Tibial artery (tissue), 4 donors: ENCODE data around the gene MTMR2.

Experiments
- DNase-seq, 2 donors: peaks; one replicate each; pipeline ENCODE4 v3.0.0-alpha.2; 2019
- H3K27ac ChIP-seq, 2 donors: fragments of 200-600 bp; sonication (generic) in 1 of 2; 1 replicate in 1 of 2; 2 replicates in 1 of 2; pipeline ENCODE4 v1.5.1; 2018 to 2019; ENCODE audit warnings: mild to moderate bottlenecking in 1 of 2
- H3K27me3 ChIP-seq, 2 donors: fragments of 200-600 bp; sonication (generic) in 1 of 2; one replicate each; pipeline versions ENCODE4 v1.5.1 to v1.6.0; 2016 to 2019
- H3K36me3 ChIP-seq, 3 donors: fragments of 200-600 bp; sonication (generic) in 2 of 3; one replicate each; pipeline ENCODE4 v1.5.1; 2016 to 2019; ENCODE audit warnings: mild to moderate bottlenecking in 2 of 3
- H3K4me1 ChIP-seq, 4 donors: fragments of 200-600 bp; sonication (generic) in 2 of 4; 1 replicate in 3 of 4; 2 replicates in 1 of 4; pipeline ENCODE4 v1.5.1; 2016 to 2019
- H3K4me3 ChIP-seq, 2 donors: fragments of 200-600 bp; sonication (generic) in 1 of 2; 1 replicate in 1 of 2; 2 replicates in 1 of 2; pipeline ENCODE4 v1.5.1; 2018 to 2019; ENCODE audit warnings: mild to moderate bottlenecking in 2 of 2
- H3K9me3 ChIP-seq, 3 donors: fragments of 200-600 bp; sonication (generic) in 1 of 3; one replicate each; pipeline ENCODE4 v1.5.1; 2016 to 2019
- intact Hi-C: fragments of 100-400 bp; cut with DNase I; formaldehyde crosslinking; loops from one replicate; pipeline ENCODE4 v1.15.0; 2023; ENCODE audit warnings: low total_unique reads
- TF ChIP-seq, protein P1 (sequence below), 2 experiments: fragments of 200-600 bp in 1 of 2; fragments of 450-650 bp in 1 of 2; IDR thresholded peaks; one replicate each; pipeline ENCODE4 v1.5.1; 2017 to 2019; ENCODE audit warnings: antibody characterized with exemption in 2 of 2, mild to moderate bottlenecking in 1 of 2, moderate library complexity in 1 of 2

MTMR2 gene

DNA sequence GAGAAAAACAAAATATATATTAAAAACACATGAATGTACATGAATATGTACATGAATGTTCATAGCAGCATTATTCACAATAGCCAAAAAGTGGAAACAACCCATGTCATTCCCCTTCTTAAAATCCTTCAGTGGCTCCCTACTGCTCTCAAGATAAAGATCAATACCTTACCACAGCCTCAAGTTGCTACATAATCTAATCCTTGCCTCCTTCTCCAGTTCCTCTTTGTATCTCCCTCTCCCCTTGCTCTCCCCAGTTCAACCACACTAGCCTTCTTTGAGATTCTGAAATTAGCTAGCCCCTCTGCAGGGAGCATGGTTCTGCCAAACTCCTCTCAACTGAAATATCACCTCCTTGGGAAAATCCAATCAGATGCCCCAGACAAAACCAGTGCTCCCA, 28.1 kb downstream of the MTMR2 start:
- Histone ChIP-seq H3K9me3 (no peaks in the 10 kb centered on the region), H3K4me1 (peaks cover 0 to 77% (median 17%) of the 10 kb centered on the region in 4 donors), H3K4me3 (no peak overlapping the region), H3K27ac (no peak overlapping the region), H3K36me3 (no peaks in the 10 kb centered on the region), H3K27me3 (no peaks in the 10 kb centered on the region)
- DNase-seq: no peak
- TF ChIP-seq, protein P1, sequence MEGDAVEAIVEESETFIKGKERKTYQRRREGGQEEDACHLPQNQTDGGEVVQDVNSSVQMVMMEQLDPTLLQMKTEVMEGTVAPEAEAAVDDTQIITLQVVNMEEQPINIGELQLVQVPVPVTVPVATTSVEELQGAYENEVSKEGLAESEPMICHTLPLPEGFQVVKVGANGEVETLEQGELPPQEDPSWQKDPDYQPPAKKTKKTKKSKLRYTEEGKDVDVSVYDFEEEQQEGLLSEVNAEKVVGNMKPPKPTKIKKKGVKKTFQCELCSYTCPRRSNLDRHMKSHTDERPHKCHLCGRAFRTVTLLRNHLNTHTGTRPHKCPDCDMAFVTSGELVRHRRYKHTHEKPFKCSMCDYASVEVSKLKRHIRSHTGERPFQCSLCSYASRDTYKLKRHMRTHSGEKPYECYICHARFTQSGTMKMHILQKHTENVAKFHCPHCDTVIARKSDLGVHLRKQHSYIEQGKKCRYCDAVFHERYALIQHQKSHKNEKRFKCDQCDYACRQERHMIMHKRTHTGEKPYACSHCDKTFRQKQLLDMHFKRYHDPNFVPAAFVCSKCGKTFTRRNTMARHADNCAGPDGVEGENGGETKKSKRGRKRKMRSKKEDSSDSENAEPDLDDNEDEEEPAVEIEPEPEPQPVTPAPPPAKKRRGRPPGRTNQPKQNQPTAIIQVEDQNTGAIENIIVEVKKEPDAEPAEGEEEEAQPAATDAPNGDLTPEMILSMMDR (IDR thresholded peaks at IDR 0.05): no peak
- intact Hi-C loops: no loop called here

DNA sequence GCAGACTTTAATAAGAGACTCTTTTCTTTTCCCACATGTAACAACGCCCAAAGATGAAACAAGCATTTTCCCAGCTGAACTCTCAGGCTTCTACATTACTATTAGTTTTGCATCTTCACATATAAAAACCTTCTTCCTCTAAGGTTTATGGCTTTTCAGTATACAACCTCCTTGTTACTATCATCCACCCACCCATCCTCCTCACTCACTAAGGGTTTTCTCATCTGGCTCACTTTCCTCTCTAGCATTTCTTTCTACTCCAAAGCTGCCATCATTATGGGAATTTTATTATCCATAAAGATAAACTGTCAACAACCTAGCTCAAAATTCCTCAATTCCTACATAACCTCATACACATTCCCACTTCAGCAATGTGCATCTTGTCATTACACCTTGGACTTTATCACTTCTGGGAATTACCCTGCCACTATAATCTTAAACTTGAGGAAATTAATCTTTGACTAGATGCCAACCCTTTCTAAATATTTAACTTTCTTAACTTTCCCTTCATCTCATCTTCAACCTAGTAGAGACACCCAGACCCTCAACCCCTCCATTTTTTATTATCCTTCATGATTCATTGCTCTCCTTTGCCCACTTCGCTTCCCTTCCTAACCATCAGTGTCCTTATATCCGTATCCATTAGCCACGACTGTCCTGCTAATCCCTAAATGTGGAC, 30.9 kb downstream of the MTMR2 start:
- peak overlapping the region; percentile 9 to 13 for H3K27ac ChIP-seq

DNA sequence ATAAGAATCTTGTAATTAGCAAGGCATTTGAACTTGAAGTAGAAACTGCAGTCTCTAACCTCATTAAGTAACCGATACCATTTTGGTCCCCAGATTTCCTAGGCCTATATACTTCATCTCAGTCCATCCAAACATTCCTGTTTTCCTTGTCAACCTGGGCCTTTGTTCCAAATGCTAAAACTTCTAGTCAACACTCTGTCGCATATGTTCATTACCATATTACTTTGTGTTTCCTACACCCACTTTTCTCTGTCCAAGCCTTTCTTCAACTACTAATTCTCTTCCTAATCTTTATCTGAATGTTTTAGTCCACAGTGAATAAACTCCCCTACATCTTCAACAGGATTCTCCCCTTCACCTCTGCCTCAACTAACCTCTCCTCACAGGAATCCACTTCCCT, 31.4 kb downstream of the MTMR2 start:
- peak overlapping the region; percentile 13 to 21 for H3K27ac ChIP-seq

More for the DNA sequence above, 30.9 kb downstream of the MTMR2 start:
- no peak overlapping the region for H3K4me3 ChIP-seq
- intact Hi-C loops: no loop called here
- DNase-seq: no peak
- H3K27me3 ChIP-seq: no peaks in the 10 kb centered on the region
- TF ChIP-seq, protein P1 (IDR thresholded peaks at IDR 0.05): no peak
- H3K9me3 ChIP-seq: no peaks in the 10 kb centered on the region
- H3K36me3 ChIP-seq: no peaks in the 10 kb centered on the region
- H3K4me1 ChIP-seq: peaks cover 0 to 69% (median 17%) of the 10 kb centered on the region in 4 donors

DNA sequence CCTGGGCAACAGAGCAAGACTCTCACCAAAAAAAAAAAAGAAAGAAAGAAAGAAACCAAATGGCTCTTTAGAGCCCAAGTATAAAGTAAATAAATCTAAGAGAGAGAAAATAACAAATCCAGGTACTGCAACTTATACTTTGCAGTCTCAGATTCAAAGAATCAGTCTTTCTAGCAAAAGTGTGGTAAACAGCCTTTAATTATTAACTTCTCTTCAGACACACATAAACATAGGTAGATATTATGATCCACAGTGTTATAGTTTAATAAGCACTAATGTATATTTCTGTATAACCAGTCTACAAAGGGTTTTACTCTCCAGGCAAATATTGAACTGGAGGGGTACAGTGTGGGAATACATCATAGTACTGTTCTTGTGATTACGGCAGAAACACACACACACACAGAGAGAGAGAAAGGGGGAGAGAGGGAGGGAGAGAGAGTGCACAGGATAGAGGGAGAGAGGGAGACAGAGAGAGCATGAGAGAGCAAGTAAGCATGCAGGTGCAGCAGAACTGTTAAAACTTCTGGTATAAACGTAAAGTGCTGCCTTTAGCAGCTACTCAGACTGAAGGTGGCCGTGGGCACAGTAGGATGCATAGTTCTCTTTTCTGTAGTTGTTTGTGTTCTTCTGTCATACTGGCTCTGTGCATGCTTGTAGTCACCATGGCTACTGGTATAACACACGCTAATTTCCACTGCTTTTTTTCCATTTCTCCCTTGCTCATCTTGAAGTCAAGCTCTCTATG, 32.3 kb downstream of the MTMR2 start:
- peaks cover 8 to 11% (median 8%) of the 10 kb centered on the region in 3 donors for H3K36me3 ChIP-seq
- TF ChIP-seq, protein P1 (IDR thresholded peaks at IDR 0.05): no peak
- H3K9me3 ChIP-seq: no peaks in the 10 kb centered on the region
- intact Hi-C loops: no loop called here
- no peak overlapping the region for H3K4me3 ChIP-seq
- H3K27me3 ChIP-seq: no peaks in the 10 kb centered on the region
- H3K4me1 ChIP-seq: peaks cover 0 to 55% (median 15%) of the 10 kb centered on the region in 4 donors
- no peak for DNase-seq
- peak overlapping the region; percentile 13 to 21 for H3K27ac ChIP-seq

More for the DNA sequence above, 31.4 kb downstream of the MTMR2 start:
- no peak for DNase-seq
- Histone ChIP-seq H3K4me1 (peaks cover 0 to 64% (median 15%) of the 10 kb centered on the region in 4 donors), H3K36me3 (peaks cover 0 to 2% (median 2%) of the 10 kb centered on the region in 3 donors), H3K27me3 (no peaks in the 10 kb centered on the region), H3K4me3 (no peak overlapping the region), H3K9me3 (no peaks in the 10 kb centered on the region)
- TF ChIP-seq, protein P1 (IDR thresholded peaks at IDR 0.05): no peak
- intact Hi-C loops: no loop called here

DNA sequence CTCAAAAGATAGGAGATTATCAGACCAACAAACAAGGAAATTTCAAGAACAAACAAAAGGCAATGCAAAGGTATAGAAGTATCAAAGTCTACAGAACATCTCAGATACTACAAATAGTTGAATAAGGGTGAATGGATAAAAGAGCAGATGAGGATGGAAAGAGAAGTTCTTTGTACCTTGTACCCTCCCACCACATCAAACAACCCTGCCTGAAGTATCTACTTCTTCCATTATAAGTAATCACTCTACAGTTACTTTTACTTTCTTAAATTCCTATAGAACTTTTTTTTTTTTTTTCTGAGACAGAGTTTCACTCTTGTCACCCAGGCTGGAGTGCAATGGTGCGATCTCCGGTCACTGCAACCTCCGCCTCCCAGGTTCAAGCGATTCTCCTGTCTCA, 35.1 kb downstream of the MTMR2 start:
- Histone ChIP-seq H3K4me3 (no peak overlapping the region), H3K27ac (no peak overlapping the region), H3K4me1 (peaks cover 0 to 27% (median 4%) of the 10 kb centered on the region in 4 donors), H3K36me3 (peaks cover 8 to 21% (median 17%) of the 10 kb centered on the region in 3 donors), H3K27me3 (no peaks in the 10 kb centered on the region), H3K9me3 (no peaks in the 10 kb centered on the region)
- TF ChIP-seq, protein P1 (IDR thresholded peaks at IDR 0.05): no peak
- no peak for DNase-seq
- intact Hi-C loops: no loop called here
